Measurements from ENCODE around the gene MCUB.
"Not testable (repeated sequence)": the region's sequence is repeated elsewhere in the genome, so short reads cannot be mapped to it uniquely, and the experiment has no call there.

Gene MCUB

GRCh38 chr4:109579997-109580396, 20.0 kb downstream of the MCUB start:
- DNase-seq, result not testable (repeated sequence)

- DNase-seq, result peak; percentile 62
Observed at GRCh38 chr4:109588176-109588575, 28.1 kb downstream of the MCUB start.

- no peak for DNase-seq
Observed at GRCh38 chr4:109589119-109589518, 29.1 kb downstream of the MCUB start.

GRCh38 chr4:109589605-109590004, 29.6 kb downstream of the MCUB start:
- no peak for DNase-seq

- DNase-seq, result no peak
Observed at GRCh38 chr4:109590905-109591304, 30.9 kb downstream of the MCUB start.

GRCh38 chr4:109592367-109592766, 32.3 kb downstream of the MCUB start:
- DNase-seq, result no peak

GRCh38 chr4:109595123-109595522, 35.1 kb downstream of the MCUB start:
- not testable (repeated sequence) for DNase-seq

GRCh38 chr4:109596420-109597085, 36.5 kb downstream of the MCUB start:
- DNase-seq, result not testable (repeated sequence)

GRCh38 chr4:109599046-109599652, 39.1 kb downstream of the MCUB start:
- DNase-seq, result no peak

- DNase-seq, result no peak
Observed at GRCh38 chr4:109600431-109600830, 40.4 kb downstream of the MCUB start.

GRCh38 chr4:109601336-109601735, 41.3 kb downstream of the MCUB start:
- DNase-seq, result no peak

- DNase-seq, result no peak
Observed at GRCh38 chr4:109607976-109608375, 47.9 kb downstream of the MCUB start.

GRCh38 chr4:109608879-109609278, 48.8 kb downstream of the MCUB start:
- DNase-seq, result no peak

GRCh38 chr4:109609431-109609830, 49.4 kb downstream of the MCUB start:
- no peak for DNase-seq

GRCh38 chr4:109610489-109610888, 50.4 kb downstream of the MCUB start:
- DNase-seq, result no peak

GRCh38 chr4:109611045-109611646, 51.1 kb downstream of the MCUB start:
- DNase-seq, result no peak

- no peak for DNase-seq
Observed at GRCh38 chr4:109614015-109614414, 54.0 kb downstream of the MCUB start.

- no peak for DNase-seq
Observed at GRCh38 chr4:109614466-109614865, 54.4 kb downstream of the MCUB start.

- no peak for DNase-seq
Observed at GRCh38 chr4:109615742-109616141, 55.7 kb downstream of the MCUB start.

- DNase-seq, result no peak
Observed at GRCh38 chr4:109616243-109616642, 56.2 kb downstream of the MCUB start.

- no peak for DNase-seq
Observed at GRCh38 chr4:109622626-109623025, 62.6 kb downstream of the MCUB start.

GRCh38 chr4:109624536-109624935, 64.5 kb downstream of the MCUB start:
- DNase-seq, result no peak

- no peak for DNase-seq
Observed at GRCh38 chr4:109627361-109627760, 67.3 kb downstream of the MCUB start.

- no peak for DNase-seq
Observed at GRCh38 chr4:109629775-109630174, 69.7 kb downstream of the MCUB start.

Data from CD4-positive, alpha-beta T cell treated with Interleukin-6 for 4 hours (primary cell).